Sigmoid colon (tissue), 7 donors: Measurements from ENCODE around the gene RPA1. TPM values are rescaled to one million over a fixed set of nuclear protein-coding genes. Genes with fewer than 3 reads are reported as not detected.

Experiments
- DNase-seq: peaks from one replicate; pipeline ENCODE4 v3.0.0-alpha.2; 2019
- H3K27ac ChIP-seq, 4 donors: fragments of 200-600 bp; sonication (generic); one replicate each; pipeline ENCODE4 v1.5.1; 2016 to 2019; ENCODE audit warnings: mild to moderate bottlenecking in 1 of 4
- H3K27me3 ChIP-seq, 3 donors: fragments of 200-600 bp; sonication (generic); one replicate each; pipeline ENCODE4 v1.5.1; 2019; ENCODE audit warnings: mild to moderate bottlenecking in 1 of 3
- H3K36me3 ChIP-seq, 4 donors: fragments of 200-600 bp; sonication (generic); one replicate each; pipeline ENCODE4 v1.5.1; 2016 to 2019
- H3K4me1 ChIP-seq, 4 donors: fragments of 200-600 bp; sonication (generic); one replicate each; pipeline ENCODE4 v1.5.1; 2017 to 2019
- H3K4me3 ChIP-seq, 4 donors: fragments of 200-600 bp; sonication (generic); one replicate each; pipeline ENCODE4 v1.5.1; 2017 to 2019; ENCODE audit warnings: mild to moderate bottlenecking in 2 of 4, moderate library complexity in 1 of 4
- H3K9me3 ChIP-seq, 4 donors: fragments of 200-600 bp in 3 of 4; sonication (generic) in 3 of 4; one replicate each; pipeline versions ENCODE4 v1.5.1 to v1.6.1; 2013 to 2019
- CTCF ChIP-seq, 4 experiments: fragments of 450-650 bp in 3 of 4; fragments of 200-600 bp in 1 of 4; IDR thresholded peaks; one replicate each; pipeline ENCODE4 v1.5.1; 2016 to 2019; ENCODE audit warnings: antibody characterized with exemption in 4 of 4, mild to moderate bottlenecking in 3 of 4, moderate library complexity in 2 of 4
- EP300 ChIP-seq, 4 donors: sonication (generic); formaldehyde crosslinking; IDR thresholded peaks; one replicate each; pipeline ENCODE4 v1.6.1; 2017; ENCODE audit warnings: antibody characterized with exemption in 4 of 4
- POLR2A ChIP-seq, 2 donors: fragments of 450-650 bp; IDR thresholded peaks; one replicate each; pipeline ENCODE4 v1.6.1; 2016; ENCODE audit warnings: antibody characterized with exemption in 2 of 2, mild to moderate bottlenecking in 2 of 2, moderate library complexity in 2 of 2
- POLR2AphosphoS5 ChIP-seq, 4 donors: sonication (generic); formaldehyde crosslinking; IDR thresholded peaks; one replicate each; pipeline ENCODE4 v1.6.1; 2017; ENCODE audit warnings: antibody characterized with exemption in 4 of 4
- WGBS, 2 donors: extraction: QIAGEN DNeasy Blood & Tissue Kit; methylation state at CpG; one replicate each; pipeline ENCODE4 v1.1.7; 2013; 5-methylcytosine and 5-hydroxymethylcytosine counted together
- intact Hi-C: fragments of 100-400 bp; cut with DNase I; formaldehyde crosslinking; loops from one replicate; pipeline ENCODE4 v1.15.1; 2023
- polyA plus RNA-seq, 3 donors: library from polyadenylated mRNA; stranded (reverse); fragments of 200-250 nt; gene quantifications; one replicate each; pipeline ENCODE4 v1.2.3, GENCODE V29; 2013
- total RNA-seq, 4 donors: library from RNA; depleted of rRNA; stranded (reverse); fragments of >200 nt; gene quantifications; one replicate each; pipeline ENCODE4 v1.1.0, GENCODE V29; 2016
- donor health status: healthy with polysubstance abuse.
- donor health status: Bipolar disorder and iron deficiency.
- donor health status: healthy.

RPA1 gene
- total and polyA plus RNA-seq, 7 donors: 16.2 to 46.8 (median 30.6) TPM

GRCh38 chr17:1928976-1929375 is 99.2 kb downstream of the RPA1 start:
- Histone ChIP-seq H3K36me3 (no peaks in the 10 kb centered on the region), H3K27ac (no peak overlapping the region), H3K4me3 (no peak overlapping the region), H3K9me3 (no peaks in the 10 kb centered on the region), H3K4me1 (peaks cover 0 to 12% (median 9%) of the 10 kb centered on the region in 4 donors), H3K27me3 (no peaks in the 10 kb centered on the region)
- intact Hi-C loops: no loop called here
- TF ChIP-seq POLR2A (IDR thresholded peaks at IDR 0.05) (no peak), POLR2AphosphoS5 (IDR thresholded peaks at IDR 0.05) (no peak)
- WGBS, 2 donors: 54 to 79% methylated on average over 12 of the region's 12 CpGs
- no peak for DNase-seq

- H3K4me3 ChIP-seq: no peak overlapping the region
- TF ChIP-seq POLR2A (IDR thresholded peaks at IDR 0.05) (no peak), POLR2AphosphoS5 (IDR thresholded peaks at IDR 0.05) (no peak), CTCF (IDR thresholded peaks at IDR 0.05) (no peak), EP300 (IDR thresholded peaks at IDR 0.05) (no peak)
- intact Hi-C loops: no loop called here
- DNase-seq: no peak
- no peaks in the 10 kb centered on the region for H3K9me3 ChIP-seq
- no peaks in the 10 kb centered on the region for H3K36me3 ChIP-seq
- H3K27me3 ChIP-seq: no peaks in the 10 kb centered on the region
- H3K4me1 ChIP-seq: peaks cover 0 to 12% (median 9%) of the 10 kb centered on the region in 4 donors
- H3K27ac ChIP-seq: no peak overlapping the region
- WGBS, 2 donors: 58 to 66% methylated on average over 8 of the region's 8 CpGs
Measured at GRCh38 chr17:1930337-1930645, 100.5 kb downstream of the RPA1 start.

DNA sequence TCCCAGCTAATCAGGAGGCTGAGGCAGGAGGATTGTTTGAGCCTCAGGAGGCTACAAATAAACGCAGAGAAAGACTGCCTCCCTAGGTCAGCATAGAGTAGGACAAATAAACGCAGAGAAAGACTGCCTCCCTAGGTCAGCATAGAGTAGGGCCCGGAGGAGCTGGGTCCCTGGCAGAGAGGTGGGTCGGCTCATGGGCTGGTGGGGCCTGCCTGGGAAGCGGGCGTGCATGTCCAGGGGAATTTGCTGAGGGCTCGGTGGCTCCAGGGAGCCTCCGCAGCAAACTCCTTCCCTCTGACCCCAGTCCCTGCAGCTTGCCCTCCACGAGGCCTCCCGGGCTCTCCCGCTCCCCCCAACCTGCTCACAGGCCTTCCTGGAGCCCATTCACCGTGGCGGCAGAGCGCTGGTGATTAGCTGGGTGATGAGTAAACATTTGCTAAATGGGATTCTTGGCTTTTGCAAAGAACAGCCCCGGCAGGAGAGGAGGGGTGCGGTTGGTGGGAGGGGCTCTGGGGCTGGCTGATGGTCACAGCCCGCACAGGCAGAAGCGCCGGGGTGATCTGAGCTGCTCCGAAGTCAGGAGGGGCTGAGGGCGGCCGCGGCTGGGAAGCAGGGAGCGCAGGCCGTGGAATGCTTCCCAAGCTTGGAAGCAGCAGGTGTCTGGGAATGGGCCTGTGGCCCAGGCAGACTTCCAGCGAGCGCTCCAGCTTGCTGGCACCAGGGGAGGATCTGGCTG is 102.2 kb downstream of the RPA1 start:
- intact Hi-C loops: no loop called here
- H3K4me1 ChIP-seq: peaks cover 0 to 12% (median 9%) of the 10 kb centered on the region in 4 donors
- no peaks in the 10 kb centered on the region for H3K9me3 ChIP-seq
- peak overlapping the region in 3 of 4 donors; percentile 11 to 22 (median 20) for H3K4me3 ChIP-seq
- WGBS, 2 donors: 19 to 58% methylated on average over 27 of the region's 27 CpGs
- peak overlapping the region in 1 of 4 donors; percentile 16 for H3K27ac ChIP-seq
- H3K27me3 ChIP-seq: no peaks in the 10 kb centered on the region
- TF ChIP-seq POLR2A (IDR thresholded peaks at IDR 0.05): no peak
- no peak for TF ChIP-seq POLR2AphosphoS5 (IDR thresholded peaks at IDR 0.05)
- no peak for TF ChIP-seq CTCF (IDR thresholded peaks at IDR 0.05)
- TF ChIP-seq EP300 (IDR thresholded peaks at IDR 0.05): no peak
- DNase-seq: peak; percentile 77
- no peaks in the 10 kb centered on the region for H3K36me3 ChIP-seq

GRCh38 chr17:1933875-1934715 is 104.3 kb downstream of the RPA1 start:
- no peak overlapping the region for H3K4me3 ChIP-seq
- intact Hi-C loops: no loop called here
- H3K27ac ChIP-seq: no peak overlapping the region
- no peak for DNase-seq
- WGBS, 2 donors: 89 to 93% methylated on average over 27 of the region's 27 CpGs
- no peaks in the 10 kb centered on the region for H3K9me3 ChIP-seq
- no peaks in the 10 kb centered on the region for H3K36me3 ChIP-seq
- no peak for TF ChIP-seq POLR2AphosphoS5 (IDR thresholded peaks at IDR 0.05)
- no peak for TF ChIP-seq POLR2A (IDR thresholded peaks at IDR 0.05)
- no peak for TF ChIP-seq CTCF (IDR thresholded peaks at IDR 0.05)
- no peak for TF ChIP-seq EP300 (IDR thresholded peaks at IDR 0.05)
- peaks cover 0 to 12% (median 9%) of the 10 kb centered on the region in 4 donors for H3K4me1 ChIP-seq
- no peaks in the 10 kb centered on the region for H3K27me3 ChIP-seq

DNA sequence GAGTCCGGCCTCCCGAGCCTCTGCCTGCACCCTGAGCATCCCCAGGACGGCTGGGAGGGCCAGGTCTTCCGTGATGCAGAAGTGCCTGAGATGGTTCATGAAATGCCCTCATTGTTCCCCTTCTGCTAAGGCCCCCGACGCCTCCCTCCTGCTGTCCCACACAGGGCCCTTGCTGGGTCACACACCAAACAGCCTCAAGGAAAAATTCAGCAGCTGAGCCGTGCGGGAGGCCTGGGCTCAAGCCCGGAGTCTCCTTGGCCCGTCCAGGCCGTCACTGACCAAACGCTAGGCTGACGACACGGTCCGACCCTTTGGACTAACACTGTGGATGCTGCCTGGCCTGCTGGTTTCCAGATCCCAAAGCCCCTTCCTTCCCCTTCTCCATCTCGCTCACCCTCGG is 105.1 kb downstream of the RPA1 start:
- Histone ChIP-seq H3K9me3 (no peaks in the 10 kb centered on the region), H3K4me1 (peaks cover 0 to 13% (median 9%) of the 10 kb centered on the region in 4 donors), H3K4me3 (no peak overlapping the region), H3K27ac (no peak overlapping the region), H3K27me3 (no peaks in the 10 kb centered on the region), H3K36me3 (no peaks in the 10 kb centered on the region)
- DNase-seq: no peak
- intact Hi-C loops: no loop called here
- no peak for TF ChIP-seq POLR2AphosphoS5 (IDR thresholded peaks at IDR 0.05)
- no peak for TF ChIP-seq EP300 (IDR thresholded peaks at IDR 0.05)
- no peak for TF ChIP-seq POLR2A (IDR thresholded peaks at IDR 0.05)
- TF ChIP-seq CTCF (IDR thresholded peaks at IDR 0.05): no peak
- WGBS, 2 donors: 88 to 90% methylated on average over 17 of the region's 17 CpGs
